GM19239 (cell line): ENCODE results near the gene SELENOH.

Experiments
- DNase-seq: peaks from one replicate; pipeline ENCODE4 v3.0.0; 2011; ENCODE audit warnings: low spot score; ENCODE audit not compliant: insufficient read length
- FAIRE-seq: peaks from 2 replicates; lab custom pipeline; 2011; peaks lifted over from hg19 to GRCh38; lab: Jason Lieb, UNC

SELENOH gene

GRCh38 chr11:57777969-57778317 lies 36.7 kb downstream of the SELENOH start:
- DNase-seq (no peak), FAIRE-seq (no peak)

GRCh38 chr11:57778318-57779037 lies 37.2 kb downstream of the SELENOH start:
- no peak for FAIRE-seq
- no peak for DNase-seq

GRCh38 chr11:57779276-57779675 lies 38.0 kb downstream of the SELENOH start:
- DNase-seq: no peak
- FAIRE-seq: no peak

GRCh38 chr11:57781529-57781943 lies 40.2 kb downstream of the SELENOH start:
- FAIRE-seq: no peak
- DNase-seq: no peak

GRCh38 chr11:57785072-57785471 lies 43.8 kb downstream of the SELENOH start:
- DNase-seq (no peak), FAIRE-seq (peak; percentile 26)

GRCh38 chr11:57786436-57786835 lies 45.1 kb downstream of the SELENOH start:
- DNase-seq: no peak
- FAIRE-seq: no peak

GRCh38 chr11:57787006-57787604 lies 45.8 kb downstream of the SELENOH start:
- peak; percentile 66 for FAIRE-seq

GRCh38 chr11:57787920-57788702 lies 46.8 kb downstream of the SELENOH start:
- DNase-seq (no peak), FAIRE-seq (peak; percentile 94)

More at GRCh38 chr11:57787006-57787604, 45.8 kb downstream of the SELENOH start:
- DNase-seq: no peak

GRCh38 chr11:57788703-57789088 lies 47.4 kb downstream of the SELENOH start:
- DNase-seq: no peak
- FAIRE-seq: no peak

GRCh38 chr11:57791321-57792059 lies 50.2 kb downstream of the SELENOH start:
- FAIRE-seq (no peak), DNase-seq (no peak)

GRCh38 chr11:57792060-57792541 lies 50.8 kb downstream of the SELENOH start:
- DNase-seq (peak; percentile 68), FAIRE-seq (peak; percentile 97)

GRCh38 chr11:57792870-57793269 lies 51.6 kb downstream of the SELENOH start:
- DNase-seq (no peak), FAIRE-seq (peak; percentile 79)
